GM12801 (cell line): Measurements from ENCODE around the gene BUB1B.

Experiments used
- TF ChIP-seq, protein P1 (sequence below): IDR thresholded peaks from one replicate; pipeline ENCODE4 v1.5.1; 2011; ENCODE audit warnings: control low read depth; ENCODE audit not compliant: insufficient read length; ENCODE audit errors: extremely low read depth

BUB1B gene

DNA sequence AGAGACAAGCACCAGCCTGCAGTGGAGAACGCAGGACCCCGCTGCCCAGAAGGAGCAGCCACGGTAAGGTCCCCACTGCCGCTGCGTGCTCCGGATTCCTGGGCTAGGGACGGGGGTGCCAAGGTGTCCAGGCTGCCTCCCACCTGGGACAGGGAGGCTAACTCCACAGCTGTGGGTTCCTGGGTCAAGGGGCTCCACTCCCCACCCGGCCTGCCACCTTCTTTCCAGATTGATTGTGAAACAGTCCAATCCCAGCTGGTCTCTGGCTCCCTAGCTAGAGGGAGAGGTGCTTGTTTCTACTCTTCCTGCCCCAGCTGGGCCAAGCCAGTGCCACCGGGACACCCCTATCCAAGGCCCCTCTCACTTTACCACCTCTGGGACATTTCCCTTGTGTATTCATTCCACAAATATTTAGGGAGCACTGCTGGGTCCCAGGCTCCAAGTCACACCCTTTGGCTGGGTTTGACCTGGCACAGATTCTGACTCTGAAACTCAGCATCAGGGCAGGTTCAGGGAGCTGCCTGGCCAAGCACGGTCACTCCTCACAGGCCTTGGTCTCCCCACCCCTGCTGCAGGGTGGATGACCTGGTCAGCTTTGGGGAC, 79.9 kb downstream of the BUB1B start:
- TF ChIP-seq, protein P1, sequence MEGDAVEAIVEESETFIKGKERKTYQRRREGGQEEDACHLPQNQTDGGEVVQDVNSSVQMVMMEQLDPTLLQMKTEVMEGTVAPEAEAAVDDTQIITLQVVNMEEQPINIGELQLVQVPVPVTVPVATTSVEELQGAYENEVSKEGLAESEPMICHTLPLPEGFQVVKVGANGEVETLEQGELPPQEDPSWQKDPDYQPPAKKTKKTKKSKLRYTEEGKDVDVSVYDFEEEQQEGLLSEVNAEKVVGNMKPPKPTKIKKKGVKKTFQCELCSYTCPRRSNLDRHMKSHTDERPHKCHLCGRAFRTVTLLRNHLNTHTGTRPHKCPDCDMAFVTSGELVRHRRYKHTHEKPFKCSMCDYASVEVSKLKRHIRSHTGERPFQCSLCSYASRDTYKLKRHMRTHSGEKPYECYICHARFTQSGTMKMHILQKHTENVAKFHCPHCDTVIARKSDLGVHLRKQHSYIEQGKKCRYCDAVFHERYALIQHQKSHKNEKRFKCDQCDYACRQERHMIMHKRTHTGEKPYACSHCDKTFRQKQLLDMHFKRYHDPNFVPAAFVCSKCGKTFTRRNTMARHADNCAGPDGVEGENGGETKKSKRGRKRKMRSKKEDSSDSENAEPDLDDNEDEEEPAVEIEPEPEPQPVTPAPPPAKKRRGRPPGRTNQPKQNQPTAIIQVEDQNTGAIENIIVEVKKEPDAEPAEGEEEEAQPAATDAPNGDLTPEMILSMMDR: no peak

DNA sequence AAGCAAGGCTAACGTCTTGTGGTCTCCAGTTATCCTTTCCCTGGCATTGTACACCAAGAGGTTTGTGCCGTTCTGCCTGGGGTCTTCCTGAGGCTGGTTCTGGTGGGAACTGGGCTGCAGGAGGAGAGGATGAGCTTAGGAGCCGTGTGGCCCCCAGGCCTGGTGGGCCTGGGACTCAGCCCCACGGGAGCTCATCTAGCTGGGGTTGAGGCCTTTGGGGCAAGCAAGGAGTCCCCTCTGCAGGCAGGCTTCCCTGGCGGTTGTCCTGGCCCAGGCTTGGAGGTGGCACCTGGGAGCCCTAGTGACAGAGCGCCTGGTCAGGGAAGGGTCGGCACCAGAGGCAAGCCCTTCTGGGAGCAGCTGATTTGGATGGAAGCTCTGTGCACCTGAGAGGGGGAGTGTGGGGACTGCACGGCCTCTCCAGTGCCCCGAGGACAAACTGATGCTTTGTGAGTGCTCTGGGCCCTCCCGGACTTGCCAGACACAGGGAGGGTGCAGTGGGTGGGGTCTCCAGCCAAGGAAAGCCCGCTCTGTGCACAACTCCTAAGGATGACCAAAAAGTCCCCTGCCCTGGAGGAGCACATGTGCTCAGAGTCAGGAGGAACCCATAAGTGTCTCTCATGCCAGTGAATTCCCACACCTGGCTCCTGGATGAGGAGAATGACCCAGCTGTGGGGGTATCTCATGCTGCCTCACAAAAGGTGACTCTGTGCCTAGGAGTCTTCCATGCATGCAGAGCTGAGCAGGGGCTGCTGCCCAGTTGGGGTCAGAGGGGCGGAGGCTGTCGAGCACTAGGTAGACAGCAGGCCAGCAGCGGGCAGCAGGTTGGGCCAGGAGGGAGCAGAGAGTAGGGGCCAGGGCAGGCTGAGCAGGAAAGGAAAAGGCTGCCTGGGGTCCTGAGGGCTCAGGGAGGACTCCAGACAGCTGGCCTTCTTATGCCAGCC, 80.7 kb downstream of the BUB1B start:
- TF ChIP-seq, protein P1: no peak

- TF ChIP-seq, protein P1: no peak
Observed at GRCh38 chr15:40242213-40242599, 81.3 kb downstream of the BUB1B start.

DNA sequence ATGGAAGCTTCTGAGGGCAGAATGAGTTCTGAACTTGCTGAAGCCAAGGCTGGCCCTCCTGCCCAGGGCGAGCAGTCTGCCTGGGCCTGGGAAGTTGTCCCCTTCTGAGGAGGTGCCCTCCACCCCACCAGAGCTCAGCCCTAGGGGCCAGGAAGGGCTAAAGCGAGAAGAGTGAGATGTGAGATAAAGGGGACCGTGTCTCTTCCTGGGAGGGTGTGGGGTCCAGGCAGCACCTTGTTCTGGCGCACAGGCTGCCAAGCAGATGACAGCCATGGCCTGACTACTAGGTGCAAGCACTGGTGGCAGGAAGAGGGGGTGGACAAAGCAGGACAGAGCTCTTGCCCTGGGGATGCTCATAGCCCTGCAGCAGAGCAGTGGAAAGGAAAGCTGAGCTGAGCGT, 81.7 kb downstream of the BUB1B start:
- TF ChIP-seq, protein P1: no peak

DNA sequence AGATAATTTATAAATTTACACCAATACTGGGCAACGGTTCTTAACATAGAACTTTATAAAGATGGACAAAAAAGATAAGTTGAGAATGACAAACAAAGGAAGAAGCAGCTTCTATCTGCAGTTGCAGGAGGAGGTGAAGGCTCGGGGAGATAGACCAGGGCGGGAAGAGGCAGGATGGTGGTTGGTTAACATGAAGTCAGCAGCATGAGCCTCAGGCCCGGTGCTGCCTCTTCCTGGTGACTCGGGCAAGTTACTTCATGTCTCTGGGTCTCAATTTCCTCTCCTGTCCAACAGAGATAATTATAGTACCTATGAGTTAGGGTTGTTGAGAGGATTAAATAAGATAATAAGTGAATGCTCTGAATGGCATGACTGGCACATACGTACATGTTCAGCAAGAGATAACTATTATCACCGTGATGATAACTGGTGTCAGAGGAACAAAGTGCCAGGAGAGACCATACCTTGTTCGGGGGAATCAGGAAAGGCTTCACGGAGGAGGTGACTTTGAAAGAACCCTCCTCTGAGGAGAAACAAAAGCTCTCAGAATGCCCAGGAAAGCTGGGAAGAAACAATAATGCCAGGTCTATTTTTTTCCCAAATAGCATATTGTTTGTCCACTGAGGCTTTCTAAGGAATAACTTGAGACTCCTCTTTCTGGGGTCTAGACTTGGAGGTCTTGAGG, 82.4 kb downstream of the BUB1B start:
- TF ChIP-seq, protein P1: no peak

- TF ChIP-seq, protein P1: no peak
Observed at GRCh38 chr15:40244961-40245523, 84.2 kb downstream of the BUB1B start.
